Measurements from ENCODE around the gene ACR.
"Not testable (repeated sequence)": the region's sequence is repeated elsewhere in the genome, so short reads cannot be mapped to it uniquely, and the experiment has no call there.

Gene ACR

DNA sequence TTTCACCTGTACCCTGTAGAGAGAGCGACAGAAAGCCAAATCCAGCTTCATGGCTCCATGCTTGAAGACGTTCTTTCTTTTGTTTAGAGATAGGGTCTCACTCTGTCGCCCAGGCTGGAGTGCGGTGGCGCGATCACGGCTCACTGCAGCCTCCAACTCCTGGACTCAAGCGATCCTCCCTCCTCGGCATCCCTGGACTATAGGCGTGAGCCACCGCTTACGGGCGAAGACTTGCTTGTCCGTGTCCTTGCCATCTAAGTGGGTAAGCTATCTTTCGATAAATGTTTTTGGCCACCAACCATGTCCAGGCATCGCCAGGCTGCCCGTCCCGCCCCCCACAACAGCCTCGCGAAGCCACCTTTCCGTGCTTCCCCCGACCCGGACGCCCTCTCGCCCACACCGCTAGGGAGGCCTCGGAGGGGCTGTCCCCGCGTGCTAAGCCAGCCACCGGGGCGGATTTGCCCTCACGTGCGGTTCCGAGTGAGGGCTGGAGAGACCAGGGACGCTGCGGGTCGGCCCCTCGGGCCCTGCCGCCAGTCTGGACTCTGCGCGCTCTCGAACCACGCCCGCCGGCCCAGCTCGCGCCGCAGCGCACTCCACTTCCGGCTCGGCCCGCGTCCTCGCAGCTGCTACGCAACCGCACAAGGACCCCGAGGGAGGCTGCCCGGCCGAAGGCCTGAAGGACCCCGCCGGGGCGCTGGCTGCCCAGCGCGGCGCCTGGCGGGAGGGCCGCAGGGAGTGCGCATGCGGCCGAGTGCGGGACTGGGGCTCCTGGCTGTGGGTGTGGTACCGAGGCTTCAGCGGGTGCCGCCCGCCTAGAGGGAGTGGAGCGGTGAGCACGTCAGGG is 45.3 kb downstream of the ACR start, which contains the start of gene RABL2B:
TSS of gene RABL2B (minus strand) at position 604 of the 847 bp plus-strand sequence. CDS start 1,342 bp downstream, outside the sequence.
- peak; percentile 66 to 90 (median 89) for DNase-seq

DNA sequence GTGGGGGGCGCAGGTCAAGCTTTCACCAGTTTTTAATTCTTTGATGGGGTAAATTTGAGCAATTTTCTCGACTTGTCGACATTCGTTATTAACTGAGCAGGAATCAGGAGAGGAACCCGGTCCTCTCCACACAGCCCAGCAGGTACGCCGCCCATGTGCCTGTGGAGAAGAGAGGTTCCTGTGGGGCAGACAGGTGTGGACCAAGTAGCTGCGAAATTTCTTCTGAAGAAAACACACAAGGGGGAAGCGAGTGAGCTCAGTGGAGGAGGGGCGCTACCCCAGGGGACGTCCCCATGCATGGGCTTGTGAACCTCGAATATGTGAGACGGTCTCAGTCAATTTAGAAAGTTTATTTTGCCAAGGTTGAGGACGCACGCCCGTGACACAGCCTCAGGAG is 45.9 kb downstream of the ACR start:
- DNase-seq, result not testable (repeated sequence)

DNA sequence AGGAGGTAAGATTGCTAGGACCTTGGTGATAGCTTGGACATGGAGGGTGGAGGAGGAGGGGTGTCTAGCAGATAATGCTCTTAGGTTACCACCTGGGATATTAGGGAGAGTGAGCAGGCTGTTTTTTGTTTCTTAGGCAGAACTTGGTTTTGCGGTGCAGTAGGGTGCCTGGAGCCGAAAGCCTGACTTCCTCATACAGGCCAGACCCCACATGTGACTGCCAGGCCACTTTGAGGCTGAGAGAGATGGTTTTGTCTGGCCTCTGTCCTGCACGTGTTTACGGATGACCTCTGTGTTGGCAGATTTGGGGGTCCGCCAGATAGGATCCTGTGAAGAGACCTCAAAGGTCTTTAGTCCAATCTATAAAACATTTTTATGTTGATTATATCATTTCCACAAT is 47.3 kb downstream of the ACR start:
- not testable (repeated sequence) for DNase-seq

DNA sequence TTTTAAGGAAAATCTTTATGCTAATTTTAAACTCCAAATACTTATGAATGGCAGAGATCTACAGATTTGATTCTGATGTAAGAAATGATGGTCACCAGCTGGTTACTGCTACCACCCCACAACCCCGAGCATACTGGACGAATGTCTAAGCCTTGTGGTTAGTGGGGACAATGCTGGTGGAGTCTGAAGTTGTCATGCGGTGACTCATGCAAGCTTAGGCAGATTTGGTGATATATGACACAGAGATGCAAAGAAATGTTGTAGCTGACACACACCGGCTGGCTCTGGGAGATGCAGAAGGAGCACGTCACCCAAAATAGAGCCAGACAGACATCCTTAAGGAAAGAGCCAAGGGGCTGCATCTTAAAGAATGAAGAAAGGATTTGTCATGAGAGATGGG is 48.9 kb downstream of the ACR start:
- not testable (repeated sequence) for DNase-seq
